ENCODE results near the gene NRN1.

GRCh38 chr6:5998236-5998635 is 8.5 kb downstream of the NRN1 start:
- TF ChIP-seq, protein P1, sequence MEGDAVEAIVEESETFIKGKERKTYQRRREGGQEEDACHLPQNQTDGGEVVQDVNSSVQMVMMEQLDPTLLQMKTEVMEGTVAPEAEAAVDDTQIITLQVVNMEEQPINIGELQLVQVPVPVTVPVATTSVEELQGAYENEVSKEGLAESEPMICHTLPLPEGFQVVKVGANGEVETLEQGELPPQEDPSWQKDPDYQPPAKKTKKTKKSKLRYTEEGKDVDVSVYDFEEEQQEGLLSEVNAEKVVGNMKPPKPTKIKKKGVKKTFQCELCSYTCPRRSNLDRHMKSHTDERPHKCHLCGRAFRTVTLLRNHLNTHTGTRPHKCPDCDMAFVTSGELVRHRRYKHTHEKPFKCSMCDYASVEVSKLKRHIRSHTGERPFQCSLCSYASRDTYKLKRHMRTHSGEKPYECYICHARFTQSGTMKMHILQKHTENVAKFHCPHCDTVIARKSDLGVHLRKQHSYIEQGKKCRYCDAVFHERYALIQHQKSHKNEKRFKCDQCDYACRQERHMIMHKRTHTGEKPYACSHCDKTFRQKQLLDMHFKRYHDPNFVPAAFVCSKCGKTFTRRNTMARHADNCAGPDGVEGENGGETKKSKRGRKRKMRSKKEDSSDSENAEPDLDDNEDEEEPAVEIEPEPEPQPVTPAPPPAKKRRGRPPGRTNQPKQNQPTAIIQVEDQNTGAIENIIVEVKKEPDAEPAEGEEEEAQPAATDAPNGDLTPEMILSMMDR (IDR thresholded peaks at IDR 0.05) = no peak
- TF ChIP-seq EP300 (IDR thresholded peaks at IDR 0.05) (no peak), POLR2A (IDR thresholded peaks at IDR 0.05) (no peak), POLR2AphosphoS5 (IDR thresholded peaks at IDR 0.05) (no peak)

Measured in stomach (tissue), 4 donors.